NCI-H748 (cell line): ENCODE results near the gene CCDC192.
A peak's percentile ranks its signal among the peaks of the same experiment; 100 is the strongest.

Experiments
- DNase-seq: peaks from one replicate; lab custom pipeline; 2025; ENCODE audit not compliant: unreplicated experiment; lab: John Stamatoyannopoulos, UW

The CCDC192 gene

DNA sequence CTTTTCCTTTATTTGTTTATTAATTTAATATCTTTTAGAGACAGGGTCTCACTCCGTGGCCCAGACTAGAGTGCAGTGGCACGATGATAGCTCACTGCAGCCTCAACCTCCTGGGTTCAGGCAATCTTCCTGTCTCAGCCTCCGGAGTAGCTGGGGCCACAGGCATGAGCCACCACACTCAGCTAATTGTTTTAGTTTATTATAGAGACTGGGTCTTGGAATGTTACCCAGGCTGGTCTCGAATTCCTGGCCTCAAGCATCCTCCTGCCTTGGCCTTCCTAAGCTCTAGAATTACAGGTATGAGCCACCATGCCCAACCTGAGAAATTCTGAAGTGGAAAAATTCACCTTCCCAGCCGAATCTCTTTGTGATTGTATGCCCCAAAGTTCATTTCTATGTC is 240.9 kb downstream of the CCDC192 start:
- no peak for DNase-seq

DNA sequence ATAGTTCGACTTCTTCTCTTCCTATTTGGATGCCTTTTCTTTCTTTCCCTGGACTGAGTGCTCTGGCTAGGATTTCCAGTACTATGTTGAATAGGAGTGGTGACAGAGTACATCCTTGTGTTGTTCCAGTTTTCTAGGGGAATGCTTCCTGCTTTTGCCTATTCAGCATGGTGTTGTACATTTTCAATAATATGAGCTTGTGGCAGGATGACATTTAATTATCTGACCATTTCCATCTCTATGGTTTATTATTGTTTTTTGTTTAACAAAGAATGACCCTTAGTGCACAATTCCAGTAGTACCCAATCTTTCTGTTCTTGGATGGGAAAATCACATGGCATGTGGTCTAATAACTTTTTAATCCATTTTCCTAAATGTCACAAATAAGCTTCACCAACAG is 244.8 kb downstream of the CCDC192 start:
- no peak for DNase-seq

DNA sequence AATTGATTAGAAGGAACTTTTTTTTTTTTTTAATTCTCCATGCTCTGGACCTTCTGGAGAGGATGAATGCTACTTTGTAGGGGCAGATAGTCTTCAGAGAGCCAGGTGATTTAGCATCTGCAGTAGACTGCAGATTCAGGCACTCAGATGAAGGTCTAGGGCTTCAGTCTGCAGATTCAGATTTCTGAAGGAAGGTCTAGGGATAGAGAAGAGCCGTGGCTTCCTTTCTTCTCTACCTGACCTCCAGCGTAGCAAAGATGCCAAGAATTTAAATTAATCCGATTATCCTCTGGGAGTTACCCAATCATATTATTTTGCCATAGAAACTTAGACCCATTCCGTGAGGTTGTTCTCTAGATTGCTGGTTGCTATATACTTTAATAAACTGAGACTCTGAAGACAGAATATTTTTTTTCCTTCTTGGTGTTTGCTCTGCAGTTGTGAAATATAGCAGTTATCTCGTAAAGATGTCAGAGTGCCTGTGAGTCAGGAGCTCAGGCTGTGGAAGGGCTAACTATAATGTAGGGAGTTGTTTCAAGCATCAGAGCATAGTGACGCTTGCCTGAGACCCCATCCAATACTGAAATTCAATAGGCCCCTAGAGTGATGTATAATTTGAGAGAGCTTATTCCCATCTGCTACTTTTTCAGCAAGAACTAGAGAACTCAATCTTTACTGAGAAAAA is 247.7 kb downstream of the CCDC192 start:
- no peak for DNase-seq

DNA sequence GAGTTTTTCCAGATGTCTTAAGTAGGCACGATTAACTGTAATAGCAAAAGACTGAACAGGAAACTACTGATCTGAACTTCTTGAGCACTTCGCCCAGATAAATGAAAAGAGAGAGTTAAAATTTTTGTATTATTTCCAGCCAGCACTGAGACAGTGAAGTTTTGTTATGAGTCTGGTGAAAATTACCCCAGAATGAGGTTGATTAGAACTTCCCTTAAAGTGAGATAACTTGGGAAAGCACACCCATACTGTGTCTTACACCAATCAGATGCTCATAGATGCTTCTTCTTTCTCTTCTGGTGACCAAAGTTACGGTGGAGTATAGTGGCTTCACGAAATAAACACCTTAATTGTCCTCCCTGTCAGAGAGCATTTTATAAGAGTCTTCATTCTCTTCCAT is 248.6 kb downstream of the CCDC192 start:
- DNase-seq = no peak

DNA sequence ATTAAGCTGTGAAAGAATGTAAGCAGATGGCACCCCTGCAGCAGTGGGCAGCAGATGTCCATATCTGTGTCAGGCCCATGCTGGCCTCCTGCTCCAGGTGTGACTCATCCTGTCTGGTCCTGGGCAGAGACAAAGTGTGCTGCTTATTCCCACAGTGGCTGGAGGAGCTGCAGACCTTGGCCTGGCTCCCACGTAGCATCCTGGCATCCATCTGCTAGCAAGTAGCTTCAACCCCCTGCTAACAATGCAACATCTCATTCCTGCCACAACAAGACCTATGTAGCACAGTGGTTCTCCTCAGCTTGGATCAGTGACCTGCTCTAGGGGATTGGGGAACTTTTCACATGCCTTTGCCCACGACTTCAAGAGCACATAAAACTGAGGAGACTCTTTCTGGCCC is 254.0 kb downstream of the CCDC192 start:
- peak; percentile 6 for DNase-seq

DNA sequence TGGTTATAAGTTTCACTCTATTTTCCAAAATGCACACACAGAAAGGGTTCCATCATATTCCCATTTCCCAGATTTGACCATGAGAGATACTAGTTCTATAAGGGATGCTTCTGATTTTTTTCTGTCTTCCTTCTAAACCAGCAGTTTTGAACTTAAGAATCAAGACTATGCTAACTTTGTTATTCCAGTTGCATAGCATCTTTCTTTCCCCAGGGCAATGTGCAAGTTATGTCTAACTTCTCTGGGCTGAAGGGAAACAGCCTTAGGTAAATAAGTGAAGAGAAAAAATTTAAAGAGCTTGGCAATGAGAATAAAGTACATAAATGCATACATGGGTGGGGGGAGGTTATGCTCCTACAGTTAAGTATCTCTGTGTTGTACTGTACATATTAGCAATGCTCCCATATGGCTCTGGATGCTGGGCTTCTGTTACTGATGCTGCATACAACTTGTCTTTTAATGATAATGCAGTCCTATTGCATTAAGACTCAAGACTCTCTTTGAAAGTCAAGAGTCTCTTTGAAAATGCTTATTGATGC is 254.6 kb downstream of the CCDC192 start:
- no peak for DNase-seq

DNA sequence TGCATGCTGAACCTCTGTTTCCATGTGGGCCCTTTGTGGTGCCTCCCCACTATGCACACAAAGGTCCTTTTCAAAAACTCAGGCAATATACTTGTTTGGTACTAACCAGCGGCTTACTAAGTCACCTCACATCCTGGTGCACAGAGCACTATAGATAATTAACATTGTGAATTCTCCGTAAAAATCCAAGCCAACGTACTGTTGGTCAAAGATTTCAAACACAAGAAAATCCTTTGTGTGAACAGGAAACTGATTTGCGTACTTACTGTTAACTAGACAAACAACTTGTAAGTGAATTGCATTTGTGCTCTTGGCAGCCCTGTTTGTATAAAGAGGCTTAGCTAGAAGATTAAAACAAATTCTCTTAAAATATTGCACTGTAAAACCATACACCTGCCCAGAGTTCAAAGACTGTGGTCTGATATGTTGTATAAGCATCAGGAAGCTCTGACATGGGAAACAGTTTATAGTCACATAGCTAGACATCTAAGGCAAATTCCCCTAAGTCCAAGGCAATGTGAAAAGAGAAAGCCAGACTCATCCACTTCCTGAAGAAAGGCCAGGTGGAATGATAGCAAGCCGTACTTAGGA is 255.3 kb downstream of the CCDC192 start:
- peak; percentile 73 for DNase-seq

DNA sequence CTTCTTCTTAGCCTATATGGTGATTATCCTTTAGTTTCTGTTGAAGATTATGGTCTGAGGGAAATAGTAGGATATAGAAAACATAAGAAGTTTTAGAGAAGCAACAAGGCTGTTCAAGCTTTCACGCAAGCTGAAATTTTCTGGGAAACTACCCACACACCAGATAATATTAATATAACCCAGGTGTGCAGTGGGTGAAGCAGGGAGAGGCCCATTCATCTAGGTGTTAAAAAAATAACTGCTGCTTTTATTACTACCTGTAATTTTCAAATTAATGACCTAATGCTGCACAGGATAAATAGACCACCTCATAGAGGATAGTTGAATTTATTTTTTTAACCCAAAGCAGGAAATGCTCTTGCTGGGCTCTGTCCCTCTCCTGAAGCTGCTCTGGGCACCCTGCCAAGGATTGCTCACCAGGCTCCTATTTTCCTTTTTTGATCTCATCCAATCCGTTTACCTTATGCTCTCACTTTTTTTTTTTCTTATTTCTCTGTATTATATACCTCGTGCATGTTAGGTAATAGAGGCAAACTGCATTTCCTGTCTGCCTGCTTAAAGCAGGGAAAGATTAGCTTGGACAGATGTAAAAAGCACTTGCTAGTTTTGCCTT is 256.1 kb downstream of the CCDC192 start:
- DNase-seq = peak; percentile 95

DNA sequence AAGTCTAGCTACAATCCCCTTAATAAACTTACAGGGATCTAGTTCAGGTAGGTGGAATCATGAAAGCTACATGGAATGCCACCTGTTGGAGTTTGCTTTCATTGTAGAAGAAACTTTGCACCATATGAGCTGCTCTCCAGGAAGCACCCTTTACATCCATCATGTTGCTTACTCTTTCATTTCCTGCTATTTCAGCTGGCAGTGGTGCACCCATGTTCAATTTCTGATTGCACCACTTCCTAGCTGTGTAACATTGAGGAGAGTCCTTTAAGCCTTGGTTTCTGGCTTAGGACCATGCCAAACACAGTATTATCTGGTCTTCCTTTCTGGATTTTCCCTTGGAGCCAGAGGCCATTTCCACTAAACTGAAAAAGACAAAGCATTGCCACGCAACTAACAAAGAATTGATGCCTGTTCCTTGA is 257.1 kb downstream of the CCDC192 start:
- peak; percentile 9 for DNase-seq

DNA sequence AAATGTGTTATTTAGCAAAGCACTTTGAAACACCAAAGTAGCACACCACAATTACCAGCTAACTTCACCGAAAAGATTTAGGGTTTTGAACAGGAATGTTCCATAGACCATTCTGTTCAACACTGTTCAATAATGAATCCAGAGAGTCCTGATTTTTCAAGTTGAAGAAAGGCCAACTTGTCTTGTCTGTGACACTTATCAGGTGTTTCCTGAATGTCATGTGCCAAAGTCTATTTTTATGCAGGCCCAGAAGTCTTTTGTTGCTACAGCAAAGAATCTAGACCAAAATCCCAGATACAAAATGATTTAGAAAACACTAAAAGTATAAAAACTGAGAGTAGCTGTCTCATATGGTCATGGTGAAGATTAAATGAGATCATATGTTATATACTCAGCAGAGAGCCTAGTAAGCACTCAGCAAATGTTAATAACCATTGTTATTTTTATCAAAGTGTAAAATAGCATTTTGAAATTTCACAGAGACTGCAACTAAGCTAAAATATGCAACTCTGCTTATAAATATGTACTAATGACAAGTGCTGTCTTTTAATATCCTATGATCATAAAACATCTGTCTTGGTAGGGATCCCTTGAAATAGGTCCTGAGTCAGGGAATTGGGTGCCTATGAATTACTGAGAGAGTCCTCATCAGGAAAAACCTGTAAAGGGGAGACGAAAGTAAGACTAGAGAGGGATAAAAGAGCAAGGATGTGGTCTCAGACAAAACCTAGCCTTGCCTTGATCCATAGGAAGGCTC is 258.0 kb downstream of the CCDC192 start:
- DNase-seq = no peak

DNA sequence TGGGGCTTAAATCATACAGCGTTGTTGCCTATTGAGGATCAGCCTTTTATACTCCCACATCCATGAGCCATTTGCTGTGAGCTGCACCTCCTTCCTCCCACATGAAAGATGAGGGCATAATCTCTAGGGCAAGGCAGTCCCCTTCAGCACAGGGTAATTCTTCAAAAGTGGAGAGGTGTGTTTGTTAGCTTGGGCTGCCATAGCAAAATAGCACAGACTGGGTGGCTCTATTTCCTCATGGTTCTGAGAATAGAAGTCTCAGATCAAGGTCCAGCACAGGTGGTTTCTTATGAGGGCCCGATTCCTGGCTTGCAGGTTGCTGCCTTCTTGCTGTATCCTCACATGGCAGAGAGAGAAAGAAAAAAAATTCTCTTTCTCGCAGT is 258.6 kb downstream of the CCDC192 start:
- no peak for DNase-seq

DNA sequence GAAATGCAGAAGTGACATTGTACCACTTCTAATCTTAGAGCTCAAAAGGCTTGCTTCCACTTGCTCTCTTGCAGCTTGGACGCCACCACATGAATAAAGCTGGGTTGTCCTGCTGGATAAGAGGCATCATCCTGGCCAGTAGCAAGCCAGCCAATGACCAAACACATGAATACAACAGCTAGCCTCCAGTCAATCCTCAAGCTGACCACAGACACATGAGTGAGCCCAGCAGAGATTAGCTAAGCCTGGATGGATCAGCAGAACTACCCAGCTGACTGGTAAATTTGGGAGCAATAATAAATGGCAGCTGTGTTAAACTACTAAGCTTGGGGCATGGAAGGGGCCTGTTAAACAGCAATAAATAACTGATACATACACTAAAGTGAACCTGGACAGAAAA is 259.3 kb downstream of the CCDC192 start:
- no peak for DNase-seq

DNA sequence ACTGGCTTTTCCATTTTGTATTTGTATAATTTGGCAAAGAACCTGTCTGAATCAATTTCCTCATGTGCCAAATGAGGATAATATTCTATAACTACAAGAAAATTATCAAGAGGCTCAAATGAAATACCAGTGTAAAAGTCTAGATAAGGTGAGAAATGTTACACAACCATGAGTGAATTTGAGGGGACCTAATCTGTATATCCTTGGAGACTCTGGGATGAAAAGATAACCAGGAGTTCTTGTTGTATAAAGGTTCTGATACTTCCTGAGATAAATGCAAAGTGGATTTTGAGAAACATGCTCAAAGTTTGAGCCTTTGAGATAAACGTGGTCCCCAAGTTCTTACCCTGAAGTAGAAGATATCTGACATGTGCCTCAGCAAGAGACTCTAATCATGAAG is 260.0 kb downstream of the CCDC192 start:
- DNase-seq = no peak

DNA sequence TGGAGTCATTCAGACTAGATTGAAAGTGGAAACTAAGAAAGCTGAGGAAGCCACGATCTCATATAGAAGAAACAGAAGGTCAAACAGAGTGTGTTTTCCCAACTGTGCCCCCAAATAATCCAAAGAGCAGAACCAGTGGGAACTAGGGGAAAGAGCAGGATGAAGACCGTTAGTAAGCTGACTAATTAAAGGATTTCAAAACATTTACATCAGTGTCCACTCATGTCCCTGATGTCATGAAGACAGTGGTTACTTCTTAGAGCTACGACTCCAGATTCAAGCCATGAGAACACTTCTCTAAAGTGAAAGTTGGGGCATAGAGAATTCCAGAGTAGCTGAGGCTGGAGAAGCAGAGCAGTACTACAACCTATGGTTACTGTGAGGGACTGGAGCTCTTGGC is 260.7 kb downstream of the CCDC192 start:
- DNase-seq = no peak

DNA sequence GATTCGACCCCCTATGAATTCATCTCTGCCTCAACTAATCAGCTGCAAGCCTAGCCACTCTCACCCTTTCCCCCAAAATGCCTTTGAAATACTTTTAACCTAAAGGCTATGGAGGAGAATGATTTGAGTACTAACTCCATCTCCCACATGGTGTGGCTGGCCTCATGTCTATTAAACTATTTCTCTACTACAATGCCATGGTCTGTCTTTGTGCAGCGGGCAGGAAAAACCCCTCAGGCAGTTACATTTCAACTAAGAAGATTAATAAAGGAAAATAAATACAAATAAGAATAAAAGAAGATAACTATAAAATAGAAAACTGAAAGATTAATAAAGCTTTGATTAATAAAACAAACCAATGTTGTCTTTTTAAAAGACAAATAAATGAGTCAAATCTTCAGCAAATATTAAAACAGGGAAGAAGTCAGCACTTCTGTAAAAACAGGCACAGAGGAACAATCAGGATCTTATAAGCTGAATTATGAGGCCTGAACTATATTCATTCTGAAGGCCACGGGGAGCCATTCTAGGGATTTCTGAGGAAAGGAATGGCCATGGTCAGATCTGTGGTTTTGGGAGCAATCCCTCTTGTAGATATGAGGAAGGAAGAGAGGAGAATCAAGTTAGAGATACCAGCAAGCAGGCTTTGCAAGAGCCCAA is 264.3 kb downstream of the CCDC192 start:
- DNase-seq = no peak

DNA sequence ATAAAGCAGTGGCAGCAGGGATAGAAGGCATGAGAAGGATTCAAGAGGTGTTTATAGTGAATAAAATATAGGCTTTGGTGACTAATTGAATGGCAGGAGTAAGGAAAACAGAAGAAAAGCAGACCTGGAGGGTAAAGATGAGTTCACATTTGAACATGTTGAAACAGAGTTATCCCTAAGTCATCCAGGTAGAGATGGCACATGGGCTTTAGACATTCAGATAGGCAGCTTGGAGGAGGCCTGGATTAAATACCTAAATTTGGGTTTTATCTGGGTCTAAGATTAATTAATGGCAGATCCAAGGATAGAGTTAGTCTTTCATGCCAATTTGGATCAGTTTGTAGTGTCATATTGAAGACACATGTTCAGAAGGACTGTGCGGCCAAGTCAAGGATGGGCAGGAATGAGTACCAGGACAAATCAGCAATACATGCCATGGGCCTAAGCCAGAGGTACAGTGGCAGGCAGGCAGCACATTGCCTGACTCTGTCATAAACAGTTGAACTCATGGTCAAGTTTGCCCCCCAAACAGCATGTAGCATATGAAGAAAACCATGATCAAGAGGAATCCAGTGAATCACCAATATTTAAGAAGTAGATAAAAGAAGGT is 264.9 kb downstream of the CCDC192 start:
- no peak for DNase-seq

DNA sequence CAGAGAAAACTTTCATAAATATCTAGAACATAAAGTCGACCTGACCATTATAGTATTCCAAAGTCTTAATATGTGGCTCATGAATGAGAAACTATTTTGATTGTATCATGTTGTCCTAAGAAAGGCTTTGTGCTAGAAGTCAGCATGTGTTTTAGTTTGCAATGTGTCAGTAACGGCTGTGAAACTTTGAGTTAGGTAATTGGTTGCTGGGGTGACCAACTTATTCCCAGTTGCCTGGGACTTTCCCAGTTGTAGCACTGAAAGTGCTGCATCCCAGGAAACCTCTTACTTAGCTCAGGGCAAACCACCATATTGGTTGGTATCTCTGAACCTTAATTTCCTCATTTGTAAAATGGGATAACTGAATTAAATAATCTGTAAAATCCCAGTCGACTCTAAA is 265.8 kb downstream of the CCDC192 start:
- DNase-seq = no peak

DNA sequence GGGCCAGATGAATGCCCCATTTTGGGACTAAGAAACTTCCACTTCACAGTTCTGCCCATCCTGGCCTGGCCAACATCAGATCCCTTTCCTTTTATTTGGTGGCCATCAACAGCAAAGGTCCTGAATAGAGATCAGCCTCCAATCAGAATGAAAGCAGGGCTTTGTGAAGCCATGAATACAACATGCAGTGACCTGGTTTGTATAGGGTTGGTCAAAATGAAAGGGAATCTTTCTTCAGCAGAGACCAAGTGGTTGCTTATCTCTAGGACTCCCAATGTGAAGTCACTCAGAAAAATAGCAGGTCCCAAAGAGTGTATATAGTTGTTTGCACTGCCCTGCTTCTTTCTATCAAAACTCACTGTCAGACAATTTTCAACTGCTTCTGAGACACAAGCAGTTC is 266.5 kb downstream of the CCDC192 start:
- no peak for DNase-seq

DNA sequence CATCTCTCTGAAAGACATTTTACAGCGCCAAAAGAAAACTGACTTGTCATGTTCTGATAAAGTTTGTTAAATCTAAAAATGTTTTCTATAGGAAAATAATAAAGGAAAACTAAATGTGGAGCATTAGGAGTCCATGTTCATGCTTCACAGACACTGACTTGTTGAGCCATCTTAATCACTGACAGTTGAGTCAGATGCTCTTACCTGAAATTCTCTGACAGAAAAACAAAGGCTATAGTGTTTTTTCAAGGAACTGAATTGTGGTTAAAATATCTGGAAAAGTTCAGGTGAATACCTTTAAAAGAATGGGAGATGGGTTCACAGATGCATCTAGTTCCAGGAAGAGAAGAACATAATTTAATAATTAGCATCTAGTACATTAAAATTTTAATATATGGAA is 266.9 kb downstream of the CCDC192 start:
- DNase-seq = no peak

DNA sequence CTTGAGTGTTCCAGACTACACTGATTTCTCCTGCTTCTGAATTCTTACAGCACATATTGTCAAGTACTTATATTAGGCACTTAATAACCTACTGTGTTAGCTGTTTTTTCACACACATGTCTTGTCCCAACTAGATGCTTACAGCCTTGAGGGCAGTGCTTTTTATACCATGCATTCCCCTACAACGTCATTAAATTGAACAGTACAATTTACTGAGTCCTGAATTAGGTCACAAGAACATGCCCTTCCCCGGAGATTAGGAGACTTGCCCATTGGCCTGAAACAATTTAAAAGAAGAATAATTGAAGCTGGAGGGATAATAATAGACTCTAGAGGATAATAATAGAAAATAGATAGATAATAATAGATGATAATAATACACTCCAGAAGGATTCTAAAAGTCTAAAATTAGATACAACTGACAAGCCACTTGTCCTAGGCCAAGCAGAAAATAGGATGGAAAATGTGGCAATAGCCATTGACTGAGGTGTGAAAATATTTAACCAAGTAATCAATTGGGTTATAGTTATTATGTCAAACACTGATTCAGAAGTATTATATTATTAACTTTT is 267.7 kb downstream of the CCDC192 start:
- DNase-seq = no peak
